ENCODE measurements around the gene TEKT5.

DNA sequence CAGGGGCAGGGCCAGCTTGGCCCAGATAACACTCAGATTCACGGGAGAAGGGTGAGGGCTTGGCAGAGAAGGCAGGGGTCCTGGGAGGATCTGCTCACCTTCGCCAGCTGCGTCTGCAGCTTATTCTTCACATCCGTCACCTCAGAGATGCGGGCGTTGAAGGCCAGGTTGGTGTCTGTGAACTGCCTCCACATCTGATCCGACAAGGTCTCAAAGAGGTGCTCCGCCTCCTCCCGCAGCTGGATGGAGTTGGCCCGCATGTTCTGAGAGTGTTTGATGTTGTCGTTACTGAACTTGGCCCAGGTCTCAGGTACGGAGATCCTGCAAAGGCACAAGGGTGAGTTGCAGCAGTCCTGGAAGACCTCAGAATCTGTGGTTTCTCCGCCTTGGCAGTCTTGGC, 18.9 kb downstream of the TEKT5 start:
- no peak for TF ChIP-seq CTCF (IDR thresholded peaks at IDR 0.05; ENCODE audit: low read depth, low read length)
- TF ChIP-seq EZH2phosphoT487 (IDR thresholded peaks at IDR 0.05; ENCODE audit: low read depth): no peak
